Fibroblast of mammary gland (primary cell): Measurements from ENCODE around the gene DHRS13.
"Not testable (repeated sequence)": the region's sequence is repeated elsewhere in the genome, so short reads cannot be mapped to it uniquely, and the experiment has no call there.

Experiments
- DNase-seq: peaks from one replicate; pipeline ENCODE4 v3.0.0-alpha.2; 2010; ENCODE audit warnings: low read depth
- H3K4me3 ChIP-seq: 2 replicates; pipeline ENCODE4 v1.5.1; 2011; ENCODE audit warnings: low read depth, mild to moderate bottlenecking, low read length, moderate library complexity; ENCODE audit not compliant: control insufficient read depth
- TF ChIP-seq, protein P1 (sequence below): conservative IDR thresholded peaks from 2 replicates; pipeline ENCODE4 v1.5.1; 2011; ENCODE audit warnings: low read depth, low read length, inconsistent platforms; ENCODE audit not compliant: control insufficient read depth, insufficient read depth

DHRS13 gene

DNA sequence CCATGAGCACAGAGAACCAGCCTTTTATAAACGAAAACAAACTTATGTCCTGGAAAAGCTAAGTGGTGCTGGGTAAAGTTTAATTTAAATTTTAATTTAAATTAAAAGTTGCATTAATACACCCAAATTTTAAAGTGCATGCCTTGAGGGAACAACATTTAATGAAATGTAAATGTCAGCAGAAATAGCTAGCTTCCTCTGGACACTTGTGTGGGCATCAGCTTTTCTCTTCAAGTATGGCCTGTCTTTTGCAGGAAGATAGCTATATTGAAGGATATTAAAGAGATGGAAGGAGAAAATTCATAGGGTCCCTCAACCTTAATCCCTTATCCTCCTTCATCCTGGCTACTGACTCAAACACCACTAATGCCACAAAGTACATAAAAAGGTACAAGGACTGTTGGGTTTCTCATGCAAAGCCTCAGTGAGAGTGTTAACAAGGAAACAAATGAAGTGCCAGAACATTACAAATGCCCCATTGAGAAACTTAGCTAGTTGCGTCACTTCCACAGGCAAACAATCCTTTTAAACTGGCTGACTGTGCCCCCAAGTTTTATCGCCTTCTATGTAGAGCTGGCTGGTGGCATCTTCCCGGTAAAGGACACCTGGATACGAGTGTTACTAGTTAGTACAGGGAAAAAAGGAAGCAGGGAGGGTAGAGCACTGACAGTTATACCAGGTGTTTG, 34.3 kb upstream of the DHRS13 start:
- H3K4me3 ChIP-seq, result no peak overlapping the region
- TF ChIP-seq, protein P1, sequence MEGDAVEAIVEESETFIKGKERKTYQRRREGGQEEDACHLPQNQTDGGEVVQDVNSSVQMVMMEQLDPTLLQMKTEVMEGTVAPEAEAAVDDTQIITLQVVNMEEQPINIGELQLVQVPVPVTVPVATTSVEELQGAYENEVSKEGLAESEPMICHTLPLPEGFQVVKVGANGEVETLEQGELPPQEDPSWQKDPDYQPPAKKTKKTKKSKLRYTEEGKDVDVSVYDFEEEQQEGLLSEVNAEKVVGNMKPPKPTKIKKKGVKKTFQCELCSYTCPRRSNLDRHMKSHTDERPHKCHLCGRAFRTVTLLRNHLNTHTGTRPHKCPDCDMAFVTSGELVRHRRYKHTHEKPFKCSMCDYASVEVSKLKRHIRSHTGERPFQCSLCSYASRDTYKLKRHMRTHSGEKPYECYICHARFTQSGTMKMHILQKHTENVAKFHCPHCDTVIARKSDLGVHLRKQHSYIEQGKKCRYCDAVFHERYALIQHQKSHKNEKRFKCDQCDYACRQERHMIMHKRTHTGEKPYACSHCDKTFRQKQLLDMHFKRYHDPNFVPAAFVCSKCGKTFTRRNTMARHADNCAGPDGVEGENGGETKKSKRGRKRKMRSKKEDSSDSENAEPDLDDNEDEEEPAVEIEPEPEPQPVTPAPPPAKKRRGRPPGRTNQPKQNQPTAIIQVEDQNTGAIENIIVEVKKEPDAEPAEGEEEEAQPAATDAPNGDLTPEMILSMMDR, result no peak
- peak; percentile 73 for DNase-seq

DNA sequence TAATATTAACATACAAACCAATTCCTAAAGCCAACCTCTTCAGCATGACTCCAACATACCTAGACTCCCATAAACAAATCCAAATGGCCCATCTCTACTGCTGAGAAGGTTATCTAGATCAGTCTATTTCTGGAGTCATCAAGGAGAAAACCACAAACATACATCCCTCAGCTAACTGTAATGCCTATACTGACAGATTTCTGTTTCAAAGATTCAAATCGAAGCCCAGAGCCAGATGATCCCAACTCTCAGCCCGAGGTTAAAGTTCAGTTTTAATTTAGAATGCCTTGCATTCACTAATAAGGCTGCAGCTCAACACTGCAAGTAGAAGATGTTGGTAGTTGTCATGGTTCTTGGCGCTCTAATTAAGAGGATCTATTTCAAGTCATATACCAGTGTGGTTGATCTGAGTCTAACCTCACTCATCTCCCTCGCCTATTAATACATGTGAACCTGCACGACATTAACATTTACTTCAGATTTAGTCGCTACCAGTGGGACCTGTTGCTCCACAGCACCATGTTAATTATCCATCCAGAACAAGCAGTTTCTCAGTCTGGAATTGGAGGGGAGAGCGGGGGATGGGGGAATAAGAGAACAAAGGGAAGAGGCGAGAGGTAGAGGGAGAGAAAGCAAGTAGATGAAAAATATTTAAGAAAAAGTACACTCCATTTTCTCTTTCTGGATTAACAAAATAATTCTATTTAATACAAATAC, 33.0 kb upstream of the DHRS13 start:
- TF ChIP-seq, protein P1, result no peak
- H3K4me3 ChIP-seq, result no peak overlapping the region
- no peak for DNase-seq

DNA sequence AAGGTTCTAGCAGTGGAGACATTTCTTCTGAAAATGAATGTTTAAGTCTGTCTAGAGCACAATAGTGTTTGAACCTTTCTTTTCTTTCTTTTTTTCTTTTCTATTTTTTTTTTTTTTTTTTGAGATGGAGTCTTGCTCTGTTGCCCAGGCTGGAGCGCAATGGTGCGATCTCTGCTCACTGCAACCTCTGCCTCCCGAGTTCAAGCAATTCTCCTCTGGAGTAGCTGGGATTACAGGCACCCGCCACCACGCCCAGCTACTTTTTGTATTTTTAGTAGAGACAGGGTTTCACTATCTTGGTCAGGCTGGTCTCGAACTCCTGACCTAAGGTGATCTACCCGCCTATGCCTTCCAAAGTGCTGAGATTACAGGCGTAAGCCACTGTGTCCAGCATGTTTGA, 31.6 kb upstream of the DHRS13 start:
- H3K4me3 ChIP-seq, DNase-seq: not testable (repeated sequence)

DNA sequence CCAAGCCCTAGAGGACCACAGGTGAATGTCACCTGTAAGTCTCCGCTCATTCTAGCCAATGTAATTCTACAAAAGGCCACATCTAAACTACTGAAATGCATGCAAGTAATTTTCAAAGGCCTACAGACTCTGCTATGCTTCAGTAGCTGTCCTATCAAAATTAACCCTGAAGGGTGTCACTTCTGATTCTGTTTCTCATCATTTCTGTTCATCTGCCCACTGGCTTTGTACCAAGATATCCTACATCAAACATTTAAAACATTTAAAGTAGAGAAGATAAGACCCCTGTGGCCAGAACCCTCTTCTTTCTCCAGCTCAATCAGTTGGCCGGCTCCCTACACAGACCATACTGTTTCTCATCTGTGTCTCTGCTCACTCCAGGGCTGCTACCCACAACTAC, 26.9 kb upstream of the DHRS13 start:
- no peak overlapping the region for H3K4me3 ChIP-seq
- TF ChIP-seq, protein P1, result no peak
- DNase-seq, result no peak

DNA sequence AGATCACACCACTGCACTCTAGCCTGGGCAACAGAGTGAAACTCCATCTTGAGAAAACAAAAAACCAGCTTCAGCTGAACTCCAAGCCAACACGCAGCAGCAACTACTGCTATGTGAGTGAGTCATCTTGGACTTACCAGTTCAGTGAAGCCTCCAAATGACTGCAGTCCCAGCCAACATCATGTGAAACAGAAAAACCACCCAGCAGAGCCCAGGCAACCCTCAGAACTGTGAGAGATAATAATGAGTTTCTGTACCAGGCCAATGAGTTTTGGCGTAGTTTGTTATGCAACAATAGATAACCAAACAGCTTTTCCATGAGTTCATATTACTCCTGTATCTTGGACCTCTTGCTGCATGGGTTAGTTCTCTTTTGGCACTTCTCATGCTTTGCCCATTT, 25.2 kb upstream of the DHRS13 start:
- H3K4me3 ChIP-seq, result no peak overlapping the region
- TF ChIP-seq, protein P1, result no peak
- DNase-seq, result peak; percentile 68

DNA sequence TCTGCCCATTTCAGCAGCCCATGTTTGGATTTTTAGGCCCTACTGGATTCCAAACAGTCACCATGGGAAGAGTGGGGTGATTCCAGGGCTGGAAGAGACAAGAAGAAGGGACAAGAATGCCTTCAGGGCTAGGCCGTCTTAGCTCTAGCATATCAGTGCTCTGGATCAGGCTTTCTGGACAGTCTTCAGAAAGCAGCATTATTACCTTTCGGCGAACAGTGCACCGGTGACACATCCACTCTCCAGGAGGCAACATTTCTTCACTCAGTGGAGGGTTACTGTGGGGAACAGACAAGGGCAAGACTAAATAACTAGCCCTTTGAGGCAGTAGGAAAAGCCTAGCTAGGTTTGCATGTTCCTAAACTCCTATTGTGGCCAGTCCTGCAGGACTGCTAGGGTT, 23.9 kb upstream of the DHRS13 start:
- H3K4me3 ChIP-seq, result no peak overlapping the region

DNA sequence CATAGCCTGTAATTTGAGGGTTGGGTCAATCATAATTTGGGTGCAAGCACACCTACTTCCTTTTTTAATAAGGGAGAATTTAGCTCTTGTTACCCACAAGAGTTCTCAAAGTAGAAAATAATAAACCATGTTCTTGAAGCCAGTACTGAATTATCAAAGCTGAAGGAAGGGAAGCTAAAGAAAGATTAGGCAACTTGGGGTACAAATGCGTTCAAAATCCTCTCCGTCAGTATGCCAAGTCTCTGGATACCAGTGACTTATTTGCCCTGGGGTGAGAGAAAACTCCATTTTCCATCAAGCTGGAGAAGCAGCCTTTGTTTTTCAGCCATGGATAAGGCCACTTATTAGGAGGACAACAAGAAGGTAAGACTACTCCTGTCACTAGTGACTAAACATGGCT, 23.5 kb upstream of the DHRS13 start:
- DNase-seq, result no peak
- no peak overlapping the region for H3K4me3 ChIP-seq
- TF ChIP-seq, protein P1, result no peak

More for the DNA sequence above, 23.9 kb upstream of the DHRS13 start:
- TF ChIP-seq, protein P1, result no peak
- DNase-seq, result no peak
